GM11168 (cell line): ENCODE data around the gene VDAC1.
"Not testable (repeated sequence)": the region's sequence is repeated elsewhere in the genome, so short reads cannot be mapped to it uniquely, and the experiment has no call there.

ENCODE experiments used
- in situ Hi-C: fragments of 300-500 bp; cut with MboI; formaldehyde crosslinking; loops from one replicate; pipeline ENCODE4 v1.12.0; 2022; ENCODE audit warnings: low sequenced_read_pairs; ENCODE audit not compliant: unreplicated experiment

Gene VDAC1

GRCh38 chr5:133970325-133970909, 34.4 kb downstream of the VDAC1 start:
- in situ Hi-C loops, result no loop called here

- in situ Hi-C loops, result no loop called here
Observed at GRCh38 chr5:133969654-133970324, 35.0 kb downstream of the VDAC1 start.

- in situ Hi-C loops, result no loop called here
Observed at GRCh38 chr5:133968204-133968980, 36.4 kb downstream of the VDAC1 start, which contains the start of gene C5orf15. Gene C5orf15 (minus strand): TSS chr5:133968625. CDS start chr5:133968584, 41 bp downstream.

GRCh38 chr5:133967698-133968203, 37.0 kb downstream of the VDAC1 start:
- in situ Hi-C loops, result no loop called here

GRCh38 chr5:133967124-133967523, 37.7 kb downstream of the VDAC1 start:
- in situ Hi-C loops, result no loop called here

GRCh38 chr5:133966090-133966489, 38.7 kb downstream of the VDAC1 start:
- in situ Hi-C loops, result no loop called here

GRCh38 chr5:133963493-133964128, 41.2 kb downstream of the VDAC1 start:
- in situ Hi-C loops, result no loop called here

GRCh38 chr5:133962801-133963476, 41.8 kb downstream of the VDAC1 start:
- in situ Hi-C loops, result no loop called here

- in situ Hi-C loops, result no loop called here
Observed at GRCh38 chr5:133962131-133962530, 42.6 kb downstream of the VDAC1 start.

GRCh38 chr5:133959643-133960042, 45.1 kb downstream of the VDAC1 start:
- in situ Hi-C loops, result no loop called here

GRCh38 chr5:133957591-133957990, 47.2 kb downstream of the VDAC1 start:
- in situ Hi-C loops, result no loop called here

- in situ Hi-C loops, result no loop called here
Observed at GRCh38 chr5:133957080-133957479, 47.7 kb downstream of the VDAC1 start.

GRCh38 chr5:133956196-133956595, 48.6 kb downstream of the VDAC1 start:
- in situ Hi-C loops, result not testable (repeated sequence)

GRCh38 chr5:133953568-133954145, 51.1 kb downstream of the VDAC1 start:
- in situ Hi-C loops, result no loop called here

- in situ Hi-C loops, result no loop called here
Observed at GRCh38 chr5:133952729-133953567, 51.8 kb downstream of the VDAC1 start.

- in situ Hi-C loops, result no loop called here
Observed at GRCh38 chr5:133950821-133951612, 53.8 kb downstream of the VDAC1 start.

- in situ Hi-C loops, result loop anchor here (10.0 kb wide), 2 partner anchors 394 to 524 kb away; no protein-coding TSS in a partner anchor
Observed at GRCh38 chr5:133948721-133949120, 56.1 kb downstream of the VDAC1 start.

- in situ Hi-C loops, result loop anchor here (10.0 kb wide), 2 partner anchors 393 to 523 kb away; no protein-coding TSS in a partner anchor
Observed at GRCh38 chr5:133947431-133947841, 57.3 kb downstream of the VDAC1 start.
